ENCODE data around the gene AOPEP.

DNA sequence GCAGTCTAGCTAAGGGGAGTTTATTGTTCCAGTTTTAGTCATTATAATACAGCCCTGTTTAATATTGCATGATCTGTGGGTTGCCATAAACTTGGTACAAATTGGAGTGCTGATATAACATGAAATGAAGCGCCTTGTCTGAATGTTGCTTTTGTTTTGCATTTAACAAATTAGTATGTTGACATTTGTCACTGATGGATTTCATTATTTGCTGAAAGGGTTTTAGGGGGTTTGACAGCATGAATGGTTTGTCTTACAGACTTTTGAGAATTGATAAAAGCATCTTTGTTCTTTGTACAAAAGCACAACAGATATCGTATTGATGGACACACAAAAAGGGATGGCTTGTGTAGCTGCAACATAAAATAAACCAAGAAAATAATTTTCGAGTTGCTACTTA, 178.3 kb downstream of the AOPEP start:
- TF ChIP-seq, protein P1, sequence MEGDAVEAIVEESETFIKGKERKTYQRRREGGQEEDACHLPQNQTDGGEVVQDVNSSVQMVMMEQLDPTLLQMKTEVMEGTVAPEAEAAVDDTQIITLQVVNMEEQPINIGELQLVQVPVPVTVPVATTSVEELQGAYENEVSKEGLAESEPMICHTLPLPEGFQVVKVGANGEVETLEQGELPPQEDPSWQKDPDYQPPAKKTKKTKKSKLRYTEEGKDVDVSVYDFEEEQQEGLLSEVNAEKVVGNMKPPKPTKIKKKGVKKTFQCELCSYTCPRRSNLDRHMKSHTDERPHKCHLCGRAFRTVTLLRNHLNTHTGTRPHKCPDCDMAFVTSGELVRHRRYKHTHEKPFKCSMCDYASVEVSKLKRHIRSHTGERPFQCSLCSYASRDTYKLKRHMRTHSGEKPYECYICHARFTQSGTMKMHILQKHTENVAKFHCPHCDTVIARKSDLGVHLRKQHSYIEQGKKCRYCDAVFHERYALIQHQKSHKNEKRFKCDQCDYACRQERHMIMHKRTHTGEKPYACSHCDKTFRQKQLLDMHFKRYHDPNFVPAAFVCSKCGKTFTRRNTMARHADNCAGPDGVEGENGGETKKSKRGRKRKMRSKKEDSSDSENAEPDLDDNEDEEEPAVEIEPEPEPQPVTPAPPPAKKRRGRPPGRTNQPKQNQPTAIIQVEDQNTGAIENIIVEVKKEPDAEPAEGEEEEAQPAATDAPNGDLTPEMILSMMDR (IDR thresholded peaks at IDR 0.05; ENCODE audit: low read depth, low read length, poor library complexity, severe bottlenecking): no peak
- TF ChIP-seq EZH2phosphoT487 (IDR thresholded peaks at IDR 0.05; ENCODE audit: borderline replicate concordance, low read length): no peak

Measured in DOHH2 (cell line).